ENCODE measurements around the gene NEK6.

Gene NEK6

DNA sequence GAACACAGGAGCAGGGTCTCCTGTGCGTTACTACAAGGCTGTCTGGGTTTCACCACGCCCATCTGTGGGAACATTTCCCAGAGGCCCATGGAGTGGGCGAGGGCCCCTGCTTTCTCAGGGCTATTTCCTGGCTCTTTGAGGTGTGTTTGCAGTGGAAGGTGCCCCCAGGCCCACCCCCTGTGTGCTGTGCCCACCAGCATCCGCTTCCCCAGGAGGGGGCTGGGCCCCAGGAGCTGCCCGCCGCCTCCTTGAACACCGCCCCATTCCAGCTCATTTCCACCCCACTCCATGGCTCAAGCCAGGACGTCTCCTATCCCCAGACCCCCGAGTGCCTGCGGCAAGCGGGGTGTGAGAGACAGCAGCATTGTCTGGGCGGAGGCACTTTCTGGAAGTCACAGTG is 70.5 kb downstream of the NEK6 start:
- no peak for DNase-seq
- intact Hi-C loops (cut with DNase I), result no loop called here

DNA sequence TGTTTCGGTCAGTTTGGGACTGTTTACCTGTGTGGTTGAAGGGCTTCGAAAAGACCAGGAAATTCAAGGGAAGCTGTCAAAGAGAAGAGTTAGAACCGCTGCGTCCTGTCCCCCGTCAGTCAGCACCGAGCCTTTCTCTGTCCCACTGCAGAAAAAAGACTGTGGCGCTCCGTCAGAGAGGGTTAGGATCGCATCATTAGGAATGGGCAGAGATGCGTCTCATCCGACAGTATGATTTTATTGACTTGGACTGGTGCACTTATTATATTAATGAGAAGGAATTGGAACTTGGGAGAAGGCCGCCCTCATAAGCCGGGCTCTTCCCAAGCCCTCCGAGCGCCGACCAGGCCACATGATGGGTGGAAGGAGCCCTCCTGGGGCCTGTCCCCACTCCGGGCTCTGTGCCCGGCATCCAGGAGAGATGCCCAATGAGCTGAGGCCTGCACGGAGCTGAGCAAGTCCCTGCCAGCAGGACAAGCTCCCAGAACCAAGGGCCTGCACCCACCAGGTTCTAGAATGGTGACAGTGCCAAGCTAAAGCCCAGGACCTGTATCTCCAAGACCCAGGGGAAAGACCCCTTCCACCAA is 71.5 kb downstream of the NEK6 start:
- peak in 27 of 42 donors; percentile 12 to 76 (median 50) for DNase-seq
- intact Hi-C loops (cut with DNase I), result no loop called here

DNA sequence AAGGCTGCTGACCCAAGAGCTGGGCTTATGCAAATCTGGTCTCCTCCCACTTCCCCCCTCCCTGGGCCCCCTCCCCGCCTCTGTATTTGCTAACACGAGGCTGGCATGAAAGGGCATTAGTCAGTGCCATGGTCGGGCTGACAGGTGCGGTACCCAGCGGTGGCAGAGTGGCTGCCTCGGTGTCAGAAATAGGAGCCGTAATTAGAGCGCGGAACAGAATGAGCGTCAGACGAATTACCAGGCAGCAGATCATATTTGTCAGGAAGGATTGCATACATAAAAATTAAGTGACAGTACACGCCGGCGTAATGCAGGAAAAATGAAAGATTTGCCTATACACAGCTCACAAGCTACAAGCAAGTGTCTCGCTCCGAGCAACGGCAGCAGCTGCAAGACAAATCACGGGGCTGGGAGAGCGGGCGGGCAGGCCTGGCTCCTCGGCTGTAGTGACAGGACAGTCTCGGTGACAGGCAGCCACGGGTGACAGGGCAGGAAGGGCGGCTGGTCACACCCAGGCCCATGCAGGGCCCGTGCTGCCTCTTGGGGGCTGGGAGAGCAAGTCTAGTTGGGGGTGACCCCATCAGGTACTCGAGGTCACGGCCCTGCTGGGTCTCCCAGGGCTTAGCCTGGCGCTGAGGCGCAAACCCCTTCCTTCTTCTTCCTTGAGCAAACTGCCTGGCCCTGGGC is 72.4 kb downstream of the NEK6 start:
- intact Hi-C loops (cut with DNase I), result no loop called here
- DNase-seq, result peak in 29 of 42 donors; percentile 12 to 81 (median 49)

DNA sequence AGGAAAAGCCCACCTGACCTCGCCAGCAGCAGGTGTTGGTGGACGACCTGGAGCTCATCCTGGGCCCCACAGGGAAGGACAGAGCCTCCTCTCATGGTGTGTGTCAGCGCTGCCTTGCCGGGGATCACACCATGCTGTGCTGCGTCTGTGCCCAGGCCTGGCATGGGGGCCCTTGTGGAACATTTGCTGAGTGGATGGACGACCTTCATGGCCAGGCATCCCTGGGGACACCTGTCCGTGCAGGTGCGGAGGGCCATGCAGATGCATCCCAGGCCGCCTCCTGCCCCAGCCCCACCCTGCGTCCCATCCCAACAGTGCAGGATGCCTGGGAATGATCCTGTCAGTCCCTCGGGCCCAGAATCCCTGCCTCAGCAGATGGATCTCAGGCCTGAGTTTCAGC is 73.8 kb downstream of the NEK6 start:
- intact Hi-C loops (cut with DNase I), result no loop called here
- no peak for DNase-seq

DNA sequence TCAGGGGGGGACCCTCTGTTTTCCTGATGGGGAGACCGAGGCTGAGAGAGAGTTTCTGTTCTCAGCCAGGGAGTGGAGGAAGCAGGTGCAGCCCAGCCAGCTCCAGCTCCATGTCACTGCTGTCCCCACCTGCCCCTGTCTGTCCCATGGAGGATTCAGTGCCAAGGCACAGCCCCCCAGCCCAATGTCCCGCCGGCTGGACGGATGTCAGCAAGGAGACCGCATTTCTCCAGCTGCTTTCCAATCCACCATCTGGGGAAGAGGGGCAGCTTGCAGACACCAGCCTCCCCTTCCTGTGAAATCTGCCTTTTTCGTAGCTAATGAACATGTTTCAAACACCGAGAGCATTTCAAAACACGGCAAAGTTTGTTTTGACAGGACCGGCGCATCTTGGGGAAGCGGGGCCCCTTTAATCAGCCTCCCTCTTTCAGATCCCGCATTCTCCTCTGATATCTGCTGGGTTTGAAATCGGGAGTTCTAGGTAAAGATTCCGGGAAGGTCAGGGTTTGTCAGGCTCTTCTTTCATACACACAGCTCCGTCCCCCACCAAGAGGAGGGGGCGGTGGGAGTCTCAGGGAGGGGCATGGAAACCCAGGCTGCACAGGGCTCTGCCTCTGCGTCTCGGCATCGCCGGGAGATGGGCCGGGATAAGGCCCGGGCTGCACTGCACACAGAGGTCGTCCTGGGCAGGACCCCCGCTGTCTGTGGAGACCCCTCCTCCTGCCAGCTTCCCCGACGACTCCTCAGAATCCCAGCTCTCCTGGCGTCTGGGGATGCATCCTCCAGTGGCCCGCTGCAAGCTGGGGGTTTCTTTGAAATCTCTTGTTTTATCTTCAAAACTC is 74.8 kb downstream of the NEK6 start:
- no peak for DNase-seq
- intact Hi-C loops (cut with DNase I), result no loop called here

DNA sequence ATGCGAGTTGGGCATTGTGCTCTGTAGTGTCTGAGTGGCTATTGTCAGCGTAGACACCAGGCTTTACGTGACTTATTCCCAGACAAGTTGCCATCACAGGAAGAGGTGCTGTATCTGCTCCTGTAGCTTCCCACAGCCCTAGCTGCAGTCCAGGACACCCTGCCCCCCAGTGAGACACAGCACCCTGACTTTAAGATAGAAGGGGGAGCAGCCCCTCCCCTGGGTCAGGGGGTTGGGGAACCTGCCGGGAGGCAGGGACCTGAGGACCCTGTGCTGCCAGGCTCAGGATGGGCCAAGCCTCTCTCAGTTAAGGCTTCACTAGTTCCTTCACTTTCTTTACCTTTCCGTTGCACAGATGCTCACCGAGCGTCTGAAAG is 75.4 kb downstream of the NEK6 start:
- no peak for DNase-seq
- intact Hi-C loops (cut with DNase I), result no loop called here

DNA sequence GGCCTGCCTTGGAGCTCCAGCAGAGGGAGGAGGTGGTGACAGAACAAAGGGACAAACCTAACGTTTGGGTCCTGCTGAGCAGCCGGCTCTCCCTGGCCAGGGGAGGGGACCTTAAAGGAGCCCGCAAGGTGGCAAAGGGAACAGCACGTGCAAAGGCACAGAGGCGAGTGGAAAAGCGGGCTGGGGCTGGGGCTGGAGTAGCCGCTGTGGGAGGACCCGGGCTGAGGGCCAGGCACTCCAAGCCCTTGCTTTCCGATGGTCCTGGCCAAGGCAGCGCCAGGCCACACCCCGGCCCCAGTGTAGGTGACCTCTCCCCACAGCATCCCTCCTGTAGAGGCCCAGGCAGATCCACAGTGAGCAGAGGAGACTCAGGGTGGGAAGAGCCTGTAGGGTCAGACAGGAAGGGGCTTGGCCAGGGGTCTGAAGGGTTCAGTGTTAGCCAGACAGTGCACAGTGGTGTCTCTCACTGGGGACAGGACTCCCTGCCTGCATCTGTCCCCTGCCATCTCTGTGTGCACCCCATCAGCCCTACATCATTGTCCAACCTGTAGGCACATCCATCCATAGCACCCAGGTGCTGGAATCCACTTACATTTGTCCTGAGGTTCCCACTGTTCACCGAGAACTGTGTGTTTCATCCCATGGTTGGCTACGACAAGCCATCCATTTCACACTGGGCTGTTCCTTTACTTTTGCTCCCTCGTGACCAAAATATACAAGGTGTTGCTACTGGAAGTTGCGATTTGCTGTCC is 77.0 kb downstream of the NEK6 start:
- intact Hi-C loops (cut with DNase I), result no loop called here

DNA sequence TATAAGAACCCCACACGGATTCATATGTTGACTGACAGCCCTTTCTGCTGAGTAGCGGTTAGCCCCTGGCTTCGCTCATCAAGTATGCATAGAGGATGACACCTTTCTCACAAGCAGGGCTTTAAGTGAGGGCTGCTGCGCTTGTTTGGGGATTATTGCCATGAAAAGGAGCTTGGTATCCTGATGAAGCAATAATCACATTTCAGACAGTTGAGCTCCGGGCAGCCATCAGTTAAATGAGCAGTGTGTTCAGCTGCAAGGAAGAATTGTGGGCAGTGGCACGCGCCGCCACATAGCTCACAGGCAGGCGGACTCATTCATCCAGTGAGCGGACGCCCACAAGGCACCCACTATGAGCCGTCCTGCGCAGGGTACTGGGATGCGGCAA is 77.6 kb downstream of the NEK6 start:
- DNase-seq, result no peak
- intact Hi-C loops (cut with DNase I), result no loop called here

More for the DNA sequence above, 77.0 kb downstream of the NEK6 start:
- no peak for DNase-seq

DNA sequence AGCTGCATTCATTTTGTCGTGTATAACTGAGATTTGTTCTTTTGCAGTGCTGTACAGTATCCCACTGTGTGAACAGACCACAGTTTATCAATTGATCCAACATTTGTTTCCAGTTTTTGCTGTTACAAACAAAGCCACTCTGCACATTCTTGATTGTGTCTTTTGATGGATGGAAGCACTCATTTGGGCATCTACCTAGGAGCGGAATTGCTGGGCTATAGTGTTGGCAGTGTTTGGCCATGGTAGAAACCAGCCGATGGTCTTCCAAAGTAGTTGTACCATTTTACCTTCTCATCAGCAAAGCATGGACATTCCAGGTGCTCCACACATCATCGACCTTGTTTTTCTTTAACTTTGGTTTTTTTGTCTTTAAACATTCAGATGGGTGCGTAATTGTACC is 79.8 kb downstream of the NEK6 start:
- intact Hi-C loops (cut with DNase I), result no loop called here
- no peak for DNase-seq

DNA sequence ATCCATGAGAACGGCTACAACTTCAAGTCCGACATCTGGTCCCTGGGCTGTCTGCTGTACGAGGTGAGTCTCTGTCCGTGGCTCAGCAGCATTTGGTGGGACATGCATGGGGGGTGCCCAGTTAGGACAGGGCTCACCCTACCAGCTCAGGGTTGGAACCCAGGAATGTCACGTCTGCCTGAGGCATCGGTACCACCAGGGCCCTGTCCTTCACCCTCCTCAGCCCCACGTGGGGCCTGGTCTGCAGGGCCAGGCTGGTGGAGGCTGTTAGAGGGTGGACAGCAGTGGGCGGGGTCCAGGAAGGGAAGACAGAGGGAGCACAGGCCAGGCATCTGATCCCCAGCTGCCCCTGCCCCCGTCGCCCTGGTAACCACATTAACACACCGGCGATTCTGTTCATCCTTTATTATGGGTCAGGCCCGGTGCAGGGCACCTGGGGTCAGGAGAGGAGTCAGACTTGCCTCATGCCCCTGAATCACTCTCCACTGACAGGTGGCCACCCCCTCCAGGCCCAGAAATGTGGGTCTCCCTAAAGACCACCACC is 81.9 kb downstream of the NEK6 start:
- no peak for DNase-seq
- intact Hi-C loops (cut with DNase I), result no loop called here

DNA sequence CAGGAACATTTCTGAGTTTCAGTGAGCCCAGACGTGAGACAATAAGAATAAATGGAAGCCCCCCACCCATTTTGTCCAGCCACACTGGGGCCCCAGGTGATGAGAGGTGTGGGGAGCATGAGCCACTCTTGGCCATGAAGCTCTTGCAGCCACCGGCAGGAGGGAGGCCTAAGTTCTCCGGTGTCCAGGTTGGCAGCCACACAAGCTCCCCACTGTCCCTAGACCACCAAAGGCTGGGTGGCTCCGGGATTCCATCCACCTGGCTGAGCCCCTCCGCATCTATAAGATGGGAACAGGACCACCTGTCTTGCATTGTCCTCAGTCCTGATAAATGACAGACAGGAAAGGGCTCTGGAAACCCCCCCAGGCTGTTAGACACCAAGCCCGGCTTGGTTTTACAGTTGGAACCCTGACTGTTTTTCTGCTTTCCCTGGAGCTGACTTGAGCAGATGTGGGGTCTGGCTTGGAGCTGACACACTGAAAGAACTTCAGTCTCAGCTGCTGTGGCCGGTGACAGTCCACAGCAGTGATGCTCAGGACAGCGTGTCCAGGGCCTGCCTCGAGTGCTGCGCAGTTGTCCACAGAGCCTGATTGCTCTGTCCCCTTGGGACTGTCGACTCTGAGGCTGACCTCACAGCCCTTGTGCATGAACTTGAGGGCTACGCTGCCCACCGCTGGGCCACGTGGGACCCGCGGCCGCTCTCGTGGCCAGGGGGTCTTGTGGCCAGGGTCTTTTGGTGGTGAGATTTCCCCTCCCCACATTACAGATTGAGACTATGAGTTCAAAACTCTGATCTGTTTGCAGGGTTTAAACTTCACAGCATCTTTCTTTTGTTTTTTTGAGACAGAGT is 82.7 kb downstream of the NEK6 start:
- DNase-seq, result no peak
- intact Hi-C loops (cut with DNase I), result no loop called here

DNA sequence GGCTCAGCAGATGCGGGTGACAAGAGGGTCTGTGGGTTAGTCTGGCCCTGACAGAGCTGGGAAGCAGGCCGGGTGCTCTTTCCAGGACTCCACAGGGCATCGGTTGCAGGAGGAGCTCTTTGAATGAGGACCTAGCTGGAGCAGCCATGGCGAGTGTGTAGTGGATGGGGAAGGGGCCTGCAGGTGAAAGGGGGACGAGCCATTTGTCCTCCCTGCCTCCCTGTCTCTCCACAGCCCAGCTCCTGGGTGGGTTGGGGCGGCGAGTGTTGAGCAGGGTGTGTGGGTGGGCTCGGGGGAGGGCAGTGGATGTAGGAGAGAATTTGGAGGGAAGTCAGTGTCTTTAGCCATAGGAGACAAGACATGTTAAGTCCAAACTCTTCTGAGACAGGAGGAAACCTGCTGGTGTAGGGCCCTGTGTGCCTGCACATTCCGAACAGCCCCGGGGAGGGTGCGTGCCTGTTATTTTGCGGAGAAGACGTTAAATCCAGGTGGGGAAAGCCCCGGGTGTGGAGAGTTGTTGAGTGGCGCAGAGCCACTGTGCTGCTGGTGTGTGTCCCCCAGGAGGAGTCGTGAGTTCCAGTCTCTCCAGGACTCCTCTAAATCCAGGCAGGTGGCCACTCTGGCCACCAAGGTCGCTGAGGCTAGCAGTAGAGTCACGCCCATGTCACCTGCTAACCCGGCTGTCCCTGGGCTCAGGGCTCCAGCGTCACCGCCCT is 83.9 kb downstream of the NEK6 start:
- intact Hi-C loops (cut with DNase I), result no loop called here

DNA sequence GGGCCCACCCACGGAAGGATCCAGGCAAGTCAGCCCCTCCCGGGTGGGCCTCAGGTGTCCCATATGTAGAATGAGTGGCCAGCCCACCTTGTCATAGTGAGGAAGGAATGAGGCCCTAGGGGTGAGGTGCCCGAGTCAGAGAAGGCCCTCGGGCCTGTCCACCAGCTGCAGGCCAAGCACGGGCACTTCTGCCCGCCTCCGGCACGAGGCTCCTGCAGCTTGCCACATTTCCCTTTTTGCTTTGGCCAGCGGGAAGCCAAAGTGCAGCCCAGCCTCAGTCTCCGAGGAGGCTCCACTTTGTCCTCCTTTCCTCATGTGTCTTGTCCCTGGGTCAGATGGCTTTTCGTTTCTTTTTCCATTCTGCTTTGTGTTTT is 84.6 kb downstream of the NEK6 start:
- intact Hi-C loops (cut with DNase I), result no loop called here
- DNase-seq, result no peak

More for the DNA sequence above, 83.9 kb downstream of the NEK6 start:
- no peak for DNase-seq

DNA sequence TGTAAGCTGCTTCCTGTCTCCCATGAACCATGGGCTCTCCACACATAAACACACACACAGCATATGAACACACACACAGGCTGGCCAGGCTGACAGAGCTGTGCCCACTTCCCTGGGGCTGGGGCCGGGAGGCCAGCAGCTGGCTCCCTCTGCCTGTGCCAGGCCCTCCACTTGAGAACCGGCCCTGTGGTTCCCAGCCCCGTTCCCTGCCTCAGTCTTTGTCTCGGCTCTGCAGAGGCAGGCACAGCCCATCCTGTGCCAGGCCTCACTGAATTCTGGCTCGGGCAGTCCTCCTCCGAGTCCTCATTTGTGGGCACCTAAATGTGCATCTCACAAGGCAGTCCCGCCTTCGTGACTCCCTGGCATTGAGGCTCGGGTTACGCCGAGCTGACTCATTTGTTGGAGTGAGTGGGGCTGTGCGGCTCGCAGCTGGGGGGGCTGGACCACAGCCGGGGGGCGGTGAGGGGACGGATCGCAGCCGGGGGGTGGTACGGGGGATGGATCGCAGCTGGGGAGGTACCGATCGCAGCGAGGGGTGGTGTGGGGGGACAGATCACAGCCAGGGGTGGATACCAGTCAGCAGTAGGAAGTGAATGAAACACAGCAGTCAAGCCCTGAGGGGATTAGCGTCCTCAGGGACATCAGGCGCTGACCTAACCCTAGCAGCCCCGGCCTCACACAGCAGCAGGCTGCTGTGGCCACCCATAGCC is 85.2 kb downstream of the NEK6 start:
- peak; percentile 50 to 93 (median 74) for DNase-seq
- intact Hi-C loops (cut with DNase I), result no loop called here

DNA sequence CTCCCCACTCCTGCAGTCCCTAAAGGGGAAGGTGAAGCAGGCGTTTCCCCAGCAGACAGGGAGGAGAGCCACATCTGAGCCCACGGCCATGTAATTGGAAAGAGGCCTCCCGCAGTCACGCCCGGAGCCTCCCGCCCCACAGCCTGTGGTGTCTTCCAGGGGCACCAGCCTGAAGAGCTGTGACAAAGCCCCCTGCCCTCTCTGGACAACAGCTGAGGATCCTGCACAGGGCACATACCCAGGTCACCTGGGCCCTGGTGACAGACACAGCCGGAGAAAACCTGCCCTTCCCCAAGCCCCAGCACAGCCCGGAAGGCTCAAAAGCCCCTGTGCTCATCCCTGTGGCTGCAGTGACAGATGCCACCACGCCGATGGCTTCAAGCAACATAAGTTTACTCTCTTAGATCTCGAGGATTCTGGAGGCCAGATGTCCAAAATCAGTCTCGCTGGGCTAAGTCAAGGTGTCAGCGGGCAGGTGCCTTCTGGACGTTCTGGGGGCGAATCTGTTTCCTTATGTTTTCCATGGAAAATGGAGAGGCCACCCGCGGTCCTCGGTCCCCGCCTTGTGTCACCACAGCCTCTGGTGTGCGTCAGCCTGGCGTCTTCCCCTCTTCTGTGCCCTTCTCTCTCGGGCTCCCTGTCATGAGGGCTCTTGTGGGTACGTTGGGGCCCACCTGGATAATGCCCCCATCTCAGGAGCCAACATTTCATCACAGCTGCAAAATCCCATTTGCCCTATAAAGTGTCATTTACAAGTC is 86.0 kb downstream of the NEK6 start:
- intact Hi-C loops (cut with DNase I), result no loop called here

DNA sequence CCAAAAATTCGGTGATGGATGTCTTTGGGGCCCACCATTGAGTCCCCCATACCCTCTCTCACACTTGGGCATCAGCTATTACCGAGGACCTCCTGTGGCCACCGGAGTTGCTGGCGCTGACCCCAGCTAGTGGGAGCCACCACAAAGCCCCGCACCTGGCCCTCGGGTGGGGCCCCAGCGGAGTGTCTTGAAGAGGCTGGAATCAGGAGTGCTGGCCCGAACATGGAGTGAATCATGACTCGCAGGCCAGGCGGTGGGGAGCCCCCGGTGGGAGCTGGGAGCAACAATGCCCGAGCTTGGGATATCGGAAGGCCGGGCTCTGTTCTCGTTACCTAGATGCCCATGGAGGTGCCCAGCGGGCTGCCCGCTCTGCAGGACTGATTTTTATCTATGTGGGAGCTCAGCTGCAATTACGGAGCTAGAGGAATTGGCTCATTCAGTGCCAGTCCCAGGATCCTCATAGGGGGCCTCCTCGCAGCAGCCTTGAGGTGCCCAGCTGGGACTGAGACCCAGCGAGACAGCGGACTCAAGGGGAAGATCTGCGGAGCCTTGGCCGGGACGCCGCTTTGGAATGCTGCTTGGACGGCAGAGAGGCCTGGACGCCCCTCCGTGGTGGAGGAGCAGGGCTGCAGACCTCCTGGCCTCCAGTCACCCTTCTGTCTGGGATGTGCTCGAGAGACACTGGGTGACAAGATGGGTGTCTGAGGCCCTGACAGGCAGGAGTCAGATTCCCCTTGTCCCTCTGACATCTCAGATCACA is 86.7 kb downstream of the NEK6 start:
- DNase-seq, result no peak
- intact Hi-C loops (cut with DNase I), result no loop called here

More for the DNA sequence above, 86.0 kb downstream of the NEK6 start:
- no peak for DNase-seq

Data from head of caudate nucleus (tissue), 42 donors.